Lower leg skin (tissue), 3 donors: ENCODE data around the gene CCDC89.

Source experiments
- POLR2A ChIP-seq, 2 donors: fragments of 450-650 bp; IDR thresholded peaks; one replicate each; pipeline ENCODE4 v1.6.1; 2016 to 2017; ENCODE audit warnings: antibody characterized with exemption in 2 of 2, mild to moderate bottlenecking in 1 of 2, moderate library complexity in 1 of 2
- TF ChIP-seq, protein P1 (sequence below), 3 donors: fragments of 450-650 bp; IDR thresholded peaks; one replicate each; pipeline ENCODE4 v1.5.1; 2016; ENCODE audit warnings: antibody characterized with exemption in 3 of 3, mild to moderate bottlenecking in 3 of 3, moderate library complexity in 2 of 3

DNA sequence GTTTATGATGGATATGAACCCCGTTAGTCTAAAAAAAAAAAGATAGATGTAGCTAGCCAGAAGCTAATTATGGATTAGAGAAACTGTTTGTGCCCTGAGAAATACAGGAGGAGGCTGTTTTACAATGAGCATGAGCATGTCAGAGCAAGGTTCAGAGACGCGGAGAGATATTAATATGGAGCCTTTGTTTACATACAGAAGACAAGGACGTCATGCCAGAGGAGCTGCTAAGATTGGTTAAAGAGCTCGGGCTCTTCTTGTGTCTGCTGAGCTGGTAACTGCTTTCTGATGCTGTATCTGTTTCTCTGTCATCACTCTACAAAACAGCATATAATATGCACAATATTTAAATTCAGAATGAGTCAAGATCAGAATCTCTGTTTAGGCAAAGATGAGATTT lies 24.9 kb upstream of the CCDC89 start:
- TF ChIP-seq, protein P1, sequence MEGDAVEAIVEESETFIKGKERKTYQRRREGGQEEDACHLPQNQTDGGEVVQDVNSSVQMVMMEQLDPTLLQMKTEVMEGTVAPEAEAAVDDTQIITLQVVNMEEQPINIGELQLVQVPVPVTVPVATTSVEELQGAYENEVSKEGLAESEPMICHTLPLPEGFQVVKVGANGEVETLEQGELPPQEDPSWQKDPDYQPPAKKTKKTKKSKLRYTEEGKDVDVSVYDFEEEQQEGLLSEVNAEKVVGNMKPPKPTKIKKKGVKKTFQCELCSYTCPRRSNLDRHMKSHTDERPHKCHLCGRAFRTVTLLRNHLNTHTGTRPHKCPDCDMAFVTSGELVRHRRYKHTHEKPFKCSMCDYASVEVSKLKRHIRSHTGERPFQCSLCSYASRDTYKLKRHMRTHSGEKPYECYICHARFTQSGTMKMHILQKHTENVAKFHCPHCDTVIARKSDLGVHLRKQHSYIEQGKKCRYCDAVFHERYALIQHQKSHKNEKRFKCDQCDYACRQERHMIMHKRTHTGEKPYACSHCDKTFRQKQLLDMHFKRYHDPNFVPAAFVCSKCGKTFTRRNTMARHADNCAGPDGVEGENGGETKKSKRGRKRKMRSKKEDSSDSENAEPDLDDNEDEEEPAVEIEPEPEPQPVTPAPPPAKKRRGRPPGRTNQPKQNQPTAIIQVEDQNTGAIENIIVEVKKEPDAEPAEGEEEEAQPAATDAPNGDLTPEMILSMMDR (IDR thresholded peaks at IDR 0.05), result no peak
- no peak for TF ChIP-seq POLR2A (IDR thresholded peaks at IDR 0.05)
